DMS 273 treated with DMSO at 0.1 percent for 48 hours (cell line): ENCODE measurements around the gene TFAP2B.

Source experiments
- DNase-seq: peaks from one replicate; lab custom pipeline; 2025; lab: John Stamatoyannopoulos, UW

Gene TFAP2B

GRCh38 chr6:50848989-50849795, 30.5 kb downstream of the TFAP2B start:
- no peak for DNase-seq

GRCh38 chr6:50849796-50850180, 31.1 kb downstream of the TFAP2B start:
- DNase-seq = no peak

- no peak for DNase-seq
Measured at GRCh38 chr6:50850223-50851048, 31.8 kb downstream of the TFAP2B start.

- no peak for DNase-seq
Measured at GRCh38 chr6:50851049-50851845, 32.6 kb downstream of the TFAP2B start.

- no peak for DNase-seq
Measured at GRCh38 chr6:50853939-50854338, 35.3 kb downstream of the TFAP2B start.

GRCh38 chr6:50861692-50862091, 43.0 kb downstream of the TFAP2B start:
- no peak for DNase-seq

- no peak for DNase-seq
Measured at GRCh38 chr6:50862176-50862575, 43.5 kb downstream of the TFAP2B start.

- no peak for DNase-seq
Measured at GRCh38 chr6:50864601-50865000, 45.9 kb downstream of the TFAP2B start.

- no peak for DNase-seq
Measured at GRCh38 chr6:50868466-50868865, 49.8 kb downstream of the TFAP2B start.

- no peak for DNase-seq
Measured at GRCh38 chr6:50873167-50873566, 54.5 kb downstream of the TFAP2B start.

GRCh38 chr6:50884364-50884763, 65.7 kb downstream of the TFAP2B start:
- no peak for DNase-seq

- no peak for DNase-seq
Measured at GRCh38 chr6:50887112-50887511, 68.4 kb downstream of the TFAP2B start.

- DNase-seq = no peak
Measured at GRCh38 chr6:50889497-50889896, 70.8 kb downstream of the TFAP2B start.

- DNase-seq = no peak
Measured at GRCh38 chr6:50889935-50890334, 71.3 kb downstream of the TFAP2B start.

- DNase-seq = no peak
Measured at GRCh38 chr6:50890579-50890978, 71.9 kb downstream of the TFAP2B start.

- DNase-seq = no peak
Measured at GRCh38 chr6:50891290-50891689, 72.6 kb downstream of the TFAP2B start.
